Measurements from ENCODE around the gene MORF4L1. TPM values are rescaled to one million over a fixed set of nuclear protein-coding genes. Genes with fewer than 3 reads are reported as not detected.

Gene MORF4L1
- total RNA-seq, 1 donor from 2014 or later = 398 TPM

DNA sequence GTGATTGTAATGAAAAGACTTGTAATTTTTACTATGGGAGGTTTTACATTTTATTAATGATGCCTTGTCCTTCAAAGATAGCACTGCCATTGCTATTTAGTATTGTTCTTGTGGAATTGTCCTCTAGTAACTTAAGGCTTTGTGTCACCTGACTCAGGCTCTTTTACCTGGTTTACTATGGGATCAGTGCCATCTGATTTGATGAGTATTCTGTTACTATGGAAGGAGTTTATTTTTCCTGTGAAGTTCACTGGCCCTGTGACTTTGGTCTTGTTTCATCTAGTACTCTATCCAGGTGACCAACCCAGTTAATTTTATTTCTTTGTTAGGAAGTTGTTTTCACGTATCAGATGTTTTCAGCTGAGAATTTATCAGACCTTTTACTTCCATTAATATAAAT, 9.0 kb downstream of the MORF4L1 start:
- H3K27ac ChIP-seq (ENCODE audit: low read depth, low read length) = no peak overlapping the region
- Mint-ChIP-seq H3K4me3 (ENCODE audit: unreplicated experiment) (peak overlapping the region; percentile 66), H3K27ac (ENCODE audit: unreplicated experiment) (no peak overlapping the region), H3K36me3 (ENCODE audit: low read depth, unreplicated experiment) (peaks cover 12% of the 10 kb centered on the region), H3K27me3 (ENCODE audit: low read depth, unreplicated experiment) (no peaks in the 10 kb centered on the region), H3K9me3 (ENCODE audit: unreplicated experiment) (no peaks in the 10 kb centered on the region), H3K4me1 (ENCODE audit: low read depth, unreplicated experiment) (peaks cover 50% of the 10 kb centered on the region)
- TF ChIP-seq CTCF (IDR thresholded peaks at IDR 0.05; ENCODE audit: insufficient read depth, low read depth, low read length) = no peak
- no peak for TF ChIP-seq EZH2 (IDR thresholded peaks at IDR 0.05; ENCODE audit: insufficient read depth, low read length)
- DNase-seq (ENCODE audit: low read depth) (no peak), FAIRE-seq (no peak)
- H3K4me3 ChIP-seq (ENCODE audit: insufficient read depth, low read depth, low read length) = no peak overlapping the region
- no peaks in the 10 kb centered on the region for H3K9me3 ChIP-seq (ENCODE audit: insufficient read depth, low read depth, low read length)
- peaks cover 29% of the 10 kb centered on the region for H3K4me1 ChIP-seq (ENCODE audit: insufficient read depth, low read length)
- no peak overlapping the region for H2AFZ ChIP-seq (ENCODE audit: low read depth, low read length)
- no peaks in the 10 kb centered on the region for H3K27me3 ChIP-seq (ENCODE audit: insufficient read depth, low read length)
- H3K79me2 ChIP-seq (ENCODE audit: insufficient read depth, low read length) = peaks cover 98% of the 10 kb centered on the region
- no peak overlapping the region for H3K4me2 ChIP-seq (ENCODE audit: low read length)
- no peak overlapping the region for H3K9ac ChIP-seq (ENCODE audit: low read length)
- peaks cover 33% of the 10 kb centered on the region for H3K36me3 ChIP-seq (ENCODE audit: insufficient read depth, low read length)
- H4K20me1 ChIP-seq (ENCODE audit: insufficient read depth, low read length) = peaks cover 100% of the 10 kb centered on the region

DNA sequence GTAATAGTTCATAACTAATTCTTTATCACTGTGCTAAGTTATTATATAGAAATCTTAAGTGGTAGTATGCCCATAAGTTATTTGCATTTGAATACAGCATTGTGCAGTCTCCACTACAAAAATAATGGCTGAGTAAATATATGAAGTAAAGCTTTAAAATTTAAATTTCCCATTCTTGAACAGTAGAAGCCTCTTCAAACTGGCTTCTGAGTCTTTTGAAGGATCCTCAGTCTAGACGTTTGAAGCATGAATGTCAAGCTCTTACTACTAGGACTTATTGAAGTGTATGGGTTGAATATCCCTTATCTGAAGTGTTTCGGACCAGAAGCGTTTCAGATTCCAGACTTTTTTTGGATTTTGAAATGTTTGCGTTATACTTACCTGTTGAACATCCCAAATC, 16.3 kb downstream of the MORF4L1 start:
- Mint-ChIP-seq H3K4me1 (ENCODE audit: low read depth, unreplicated experiment) (peaks cover 17% of the 10 kb centered on the region), H3K27me3 (ENCODE audit: low read depth, unreplicated experiment) (no peaks in the 10 kb centered on the region), H3K9me3 (ENCODE audit: unreplicated experiment) (no peaks in the 10 kb centered on the region), H3K36me3 (ENCODE audit: low read depth, unreplicated experiment) (peaks cover 28% of the 10 kb centered on the region), H3K27ac (ENCODE audit: unreplicated experiment) (no peak overlapping the region), H3K4me3 (ENCODE audit: unreplicated experiment) (no peak overlapping the region)
- TF ChIP-seq CTCF (IDR thresholded peaks at IDR 0.05; ENCODE audit: insufficient read depth, low read depth, low read length) (no peak), EZH2 (IDR thresholded peaks at IDR 0.05; ENCODE audit: insufficient read depth, low read length) (no peak)
- Histone ChIP-seq H3K27me3 (ENCODE audit: insufficient read depth, low read length) (no peaks in the 10 kb centered on the region), H3K9me3 (ENCODE audit: insufficient read depth, low read depth, low read length) (no peaks in the 10 kb centered on the region), H3K79me2 (ENCODE audit: insufficient read depth, low read length) (peaks cover 96% of the 10 kb centered on the region), H3K4me2 (ENCODE audit: low read length) (no peak overlapping the region), H2AFZ (ENCODE audit: low read depth, low read length) (no peak overlapping the region), H4K20me1 (ENCODE audit: insufficient read depth, low read length) (peaks cover 95% of the 10 kb centered on the region), H3K4me3 (ENCODE audit: insufficient read depth, low read depth, low read length) (no peak overlapping the region), H3K36me3 (ENCODE audit: insufficient read depth, low read length) (peaks cover 84% of the 10 kb centered on the region), H3K4me1 (ENCODE audit: insufficient read depth, low read length) (no peaks in the 10 kb centered on the region), H3K9ac (ENCODE audit: low read length) (no peak overlapping the region), H3K27ac (ENCODE audit: low read depth, low read length) (no peak overlapping the region)
- no peak for DNase-seq (ENCODE audit: low read depth)
- FAIRE-seq = no peak

GRCh38 chr15:78893538-78893937, 20.8 kb downstream of the MORF4L1 start:
- H3K4me1 ChIP-seq (ENCODE audit: insufficient read depth, low read length) = no peaks in the 10 kb centered on the region
- TF ChIP-seq CTCF (IDR thresholded peaks at IDR 0.05; ENCODE audit: insufficient read depth, low read depth, low read length) (no peak), EZH2 (IDR thresholded peaks at IDR 0.05; ENCODE audit: insufficient read depth, low read length) (no peak)
- Mint-ChIP-seq H3K4me3 (ENCODE audit: unreplicated experiment) (no peak overlapping the region), H3K9me3 (ENCODE audit: unreplicated experiment) (no peaks in the 10 kb centered on the region), H3K27ac (ENCODE audit: unreplicated experiment) (no peak overlapping the region), H3K36me3 (ENCODE audit: low read depth, unreplicated experiment) (peaks cover 19% of the 10 kb centered on the region), H3K4me1 (ENCODE audit: low read depth, unreplicated experiment) (no peaks in the 10 kb centered on the region), H3K27me3 (ENCODE audit: low read depth, unreplicated experiment) (no peaks in the 10 kb centered on the region)
- no peaks in the 10 kb centered on the region for H3K9me3 ChIP-seq (ENCODE audit: insufficient read depth, low read depth, low read length)
- H3K4me2 ChIP-seq (ENCODE audit: low read length) = no peak overlapping the region
- no peak overlapping the region for H2AFZ ChIP-seq (ENCODE audit: low read depth, low read length)
- peaks cover 88% of the 10 kb centered on the region for H3K36me3 ChIP-seq (ENCODE audit: insufficient read depth, low read length)
- H4K20me1 ChIP-seq (ENCODE audit: insufficient read depth, low read length) = peaks cover 87% of the 10 kb centered on the region
- DNase-seq (ENCODE audit: low read depth) = no peak
- no peak overlapping the region for H3K4me3 ChIP-seq (ENCODE audit: insufficient read depth, low read depth, low read length)
- no peaks in the 10 kb centered on the region for H3K27me3 ChIP-seq (ENCODE audit: insufficient read depth, low read length)
- H3K79me2 ChIP-seq (ENCODE audit: insufficient read depth, low read length) = peaks cover 90% of the 10 kb centered on the region
- H3K9ac ChIP-seq (ENCODE audit: low read length) = no peak overlapping the region
- no peak overlapping the region for H3K27ac ChIP-seq (ENCODE audit: low read depth, low read length)
- FAIRE-seq = peak; percentile 43
